NCI-H748 treated with DMSO at 0.1 percent for 48 hours (cell line): ENCODE data around the gene AMBN.
"Not testable (repeated sequence)": the region's sequence is repeated elsewhere in the genome, so short reads cannot be mapped to it uniquely, and the experiment has no call there.

ENCODE experiments used
- DNase-seq: peaks from one replicate; lab custom pipeline; 2025; lab: John Stamatoyannopoulos, UW

The AMBN gene

DNA sequence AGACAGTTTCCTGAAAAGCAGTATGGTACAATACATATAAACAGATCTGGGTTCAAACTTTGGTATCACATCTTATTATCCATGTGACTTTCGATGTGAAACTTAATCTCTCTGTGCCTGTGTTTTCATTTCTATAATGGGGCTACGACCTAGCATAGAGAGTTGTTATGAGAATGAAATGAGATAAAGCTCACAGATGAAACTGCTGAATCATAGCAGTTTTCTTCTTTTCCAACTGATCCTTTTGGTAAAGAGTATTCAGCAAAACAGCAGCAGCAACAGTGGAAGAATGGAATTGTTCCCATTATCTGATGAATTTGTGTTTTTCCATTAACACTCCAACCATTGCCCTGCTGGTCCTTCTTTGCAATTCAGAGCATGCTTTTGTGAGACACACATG, 16.3 kb downstream of the AMBN start:
- no peak for DNase-seq

- DNase-seq, result no peak
Measured at GRCh38 chr4:70613306-70614183, 21.5 kb downstream of the AMBN start.

- DNase-seq, result no peak
Measured at GRCh38 chr4:70614184-70614555, 22.1 kb downstream of the AMBN start.

DNA sequence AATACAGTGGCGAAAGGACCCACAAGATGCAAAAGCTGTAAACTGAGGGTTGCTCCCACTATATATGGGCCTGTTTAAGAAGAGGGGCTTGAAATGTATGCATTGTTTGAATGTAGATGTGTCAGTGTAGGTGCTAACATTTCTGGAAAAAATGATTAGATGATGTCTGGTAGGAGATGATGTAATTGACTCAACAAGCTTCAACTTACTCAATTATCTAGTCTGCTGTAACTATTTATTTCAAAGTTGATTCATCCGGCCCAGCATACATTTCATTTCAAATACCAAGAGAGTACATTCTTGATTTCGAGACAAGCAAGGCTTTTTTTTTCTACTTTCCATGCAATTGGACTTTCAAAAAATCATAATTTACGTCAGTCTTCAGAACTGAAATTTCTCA, 27.2 kb downstream of the AMBN start:
- no peak for DNase-seq

DNA sequence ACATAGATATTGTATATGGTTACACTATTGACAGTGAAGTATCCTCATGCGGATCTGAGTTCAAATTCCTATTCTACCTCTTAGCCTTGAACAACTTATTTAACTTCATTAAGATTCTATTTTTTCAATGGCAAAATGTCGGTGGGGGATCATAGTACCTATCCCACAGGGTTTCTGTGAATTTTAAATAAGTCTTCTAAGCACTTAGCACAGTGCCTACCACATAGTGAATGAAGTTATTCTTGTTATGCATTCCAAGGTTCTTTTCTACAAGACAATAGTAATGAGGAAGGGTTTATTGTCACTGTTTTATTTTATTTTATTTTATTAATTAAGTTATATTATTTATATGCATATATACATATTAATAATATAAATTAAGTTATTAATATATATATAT, 27.7 kb downstream of the AMBN start:
- DNase-seq, result no peak

DNA sequence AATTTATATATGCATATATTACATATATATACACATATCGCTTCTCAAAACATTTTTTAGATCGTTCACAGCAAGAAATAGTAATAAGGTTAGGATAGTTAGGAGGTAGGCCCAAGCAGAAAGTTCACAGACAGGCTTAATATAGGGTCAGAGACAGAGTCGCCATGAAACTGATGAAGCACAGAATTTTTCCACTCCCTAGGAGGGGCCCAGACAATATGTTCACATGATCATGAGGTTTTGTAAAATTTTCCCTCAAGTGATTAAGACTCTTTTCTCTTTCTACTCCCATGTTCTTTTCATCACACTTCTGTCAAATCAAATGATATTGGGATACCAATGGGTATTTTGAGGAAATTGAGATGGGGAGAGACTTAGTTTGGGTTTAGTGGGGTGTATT, 31.3 kb downstream of the AMBN start:
- DNase-seq, result no peak

- no peak for DNase-seq
Measured at GRCh38 chr4:70624226-70624793, 32.3 kb downstream of the AMBN start.

- DNase-seq, result no peak
Measured at GRCh38 chr4:70627620-70628019, 35.6 kb downstream of the AMBN start.

- no peak for DNase-seq
Measured at GRCh38 chr4:70628444-70628843, 36.4 kb downstream of the AMBN start, which contains the start of gene ENAM. Gene ENAM (plus strand): TSS chr4:70628744. CDS start chr4:70629501, 757 bp downstream.

- no peak for DNase-seq
Measured at GRCh38 chr4:70629469-70630090, 37.5 kb downstream of the AMBN start.

GRCh38 chr4:70630162-70630561, 38.1 kb downstream of the AMBN start:
- no peak for DNase-seq

DNA sequence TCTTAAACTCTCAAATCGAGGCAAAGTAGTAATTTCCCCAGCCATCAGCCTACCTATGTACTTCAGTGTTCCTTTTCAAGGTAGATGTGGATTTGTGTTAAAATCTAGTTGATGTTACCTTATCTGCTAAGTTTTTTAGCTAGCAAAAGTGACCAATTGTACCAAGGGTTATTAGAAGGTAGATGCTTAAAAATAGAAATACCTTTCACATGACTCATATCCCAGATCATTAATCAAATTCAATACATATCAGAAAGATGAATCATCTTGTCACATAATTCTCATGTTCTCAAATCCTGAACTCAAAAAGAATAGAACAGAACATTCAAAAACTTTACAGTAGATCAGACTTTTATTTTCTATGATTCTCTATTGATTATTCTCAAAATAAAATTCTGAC, 40.0 kb downstream of the AMBN start:
- DNase-seq, result no peak

DNA sequence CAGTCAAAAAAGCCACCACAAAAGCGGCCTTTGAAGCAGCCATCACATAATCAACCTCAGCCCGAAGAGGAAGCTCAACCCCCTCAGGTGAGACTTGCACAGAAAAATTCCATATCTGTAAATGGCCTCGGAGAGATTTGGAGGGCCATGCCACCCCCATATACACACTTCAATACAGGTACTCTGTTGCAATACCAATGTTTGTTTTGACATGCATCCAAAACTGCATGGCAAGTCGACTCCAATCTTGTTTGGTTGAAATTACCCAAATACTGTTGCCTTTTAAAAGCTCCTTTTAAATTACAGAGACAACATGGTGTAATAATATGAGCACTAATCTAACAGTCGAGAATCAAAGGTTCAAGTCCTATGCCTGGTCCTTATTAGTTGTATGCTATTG, 42.4 kb downstream of the AMBN start:
- DNase-seq, result no peak

- no peak for DNase-seq
Measured at GRCh38 chr4:70637239-70637913, 45.3 kb downstream of the AMBN start.

- no peak for DNase-seq
Measured at GRCh38 chr4:70640192-70640591, 48.1 kb downstream of the AMBN start.

DNA sequence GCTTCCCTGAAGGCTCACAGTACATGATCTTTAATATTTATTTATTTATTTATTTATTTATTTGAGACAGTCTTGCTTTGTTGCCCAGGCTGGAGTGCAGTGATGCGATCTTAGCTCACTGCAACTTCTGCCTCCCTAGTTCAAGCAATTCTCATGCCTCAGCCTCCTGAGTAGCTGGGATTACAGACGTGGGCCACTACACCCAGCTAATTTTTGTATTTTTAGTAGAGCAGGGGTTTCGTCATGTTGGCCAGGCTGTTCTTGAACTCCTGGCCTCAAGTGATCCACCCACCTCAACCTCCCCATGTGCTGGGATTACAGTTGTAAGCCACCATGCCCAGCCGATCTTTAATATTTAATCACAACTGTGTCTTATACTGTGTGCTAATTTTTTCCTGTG, 58.7 kb downstream of the AMBN start:
- not testable (repeated sequence) for DNase-seq

DNA sequence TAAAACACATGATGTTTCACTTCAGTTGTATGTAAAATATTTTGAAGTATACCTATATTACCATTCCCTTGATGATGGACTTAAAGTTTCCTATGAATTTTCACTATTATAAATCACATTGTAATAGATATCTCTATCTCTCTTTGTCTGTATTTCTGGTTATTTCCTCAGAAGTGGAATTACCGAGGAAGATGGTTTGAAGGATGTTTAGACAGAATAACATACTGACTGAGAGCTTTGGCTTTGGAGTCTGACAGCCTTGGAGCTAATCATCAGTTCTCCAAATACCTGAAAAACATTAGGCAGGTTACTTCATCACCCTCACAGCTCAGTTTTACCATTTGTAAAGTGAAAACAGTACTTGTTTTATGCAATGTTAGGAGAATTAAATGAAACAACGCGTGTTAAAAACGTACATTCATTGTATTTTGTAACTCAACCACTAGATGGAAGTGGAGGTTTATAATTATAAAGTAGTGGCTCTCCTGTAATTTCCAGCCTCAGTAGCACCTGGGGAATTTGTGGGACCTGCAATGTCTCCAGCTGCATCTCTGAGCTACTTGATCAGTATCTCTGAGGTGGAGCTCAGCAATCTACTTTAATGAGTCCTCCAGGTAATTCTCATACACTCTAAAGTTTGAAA, 59.9 kb downstream of the AMBN start:
- peak; percentile 10 for DNase-seq

GRCh38 chr4:70654605-70655011, 62.6 kb downstream of the AMBN start:
- no peak for DNase-seq
